ENCODE measurements around the gene TAF13. TPM values are rescaled to one million over a fixed set of nuclear protein-coding genes. Genes with fewer than 3 reads are reported as not detected.

Gene TAF13
- total RNA-seq, 1 donor from 2014 or later = 143 TPM

GRCh38 chr1:109111386-109112055 is 35.7 kb upstream of the TAF13 start:
- Mint-ChIP-seq H3K4me1 (ENCODE audit: low read depth, unreplicated experiment) (no peaks in the 10 kb centered on the region), H3K27me3 (ENCODE audit: low read depth, unreplicated experiment) (peaks cover 57% of the 10 kb centered on the region), H3K36me3 (ENCODE audit: low read depth, unreplicated experiment) (peaks cover 2% of the 10 kb centered on the region), H3K9me3 (ENCODE audit: unreplicated experiment) (peaks cover 1% of the 10 kb centered on the region), H3K4me3 (ENCODE audit: unreplicated experiment) (no peak overlapping the region), H3K27ac (ENCODE audit: unreplicated experiment) (no peak overlapping the region)
- no peaks in the 10 kb centered on the region for H3K36me3 ChIP-seq (ENCODE audit: insufficient read depth, low read length)
- no peaks in the 10 kb centered on the region for H4K20me1 ChIP-seq (ENCODE audit: insufficient read depth, low read length)
- H3K4me2 ChIP-seq (ENCODE audit: low read length) = no peak overlapping the region
- H2AFZ ChIP-seq (ENCODE audit: low read depth, low read length) = no peak overlapping the region
- TF ChIP-seq EZH2 (IDR thresholded peaks at IDR 0.05; ENCODE audit: insufficient read depth, low read length) = no peak
- no peak for TF ChIP-seq CTCF (IDR thresholded peaks at IDR 0.05; ENCODE audit: insufficient read depth, low read depth, low read length)
- H3K79me2 ChIP-seq (ENCODE audit: insufficient read depth, low read length) = no peaks in the 10 kb centered on the region
- H3K27ac ChIP-seq (ENCODE audit: low read depth, low read length) = no peak overlapping the region
- no peak overlapping the region for H3K9ac ChIP-seq (ENCODE audit: low read length)
- H3K4me3 ChIP-seq (ENCODE audit: insufficient read depth, low read depth, low read length) = no peak overlapping the region
- peaks cover 29% of the 10 kb centered on the region for H3K27me3 ChIP-seq (ENCODE audit: insufficient read depth, low read length)
- FAIRE-seq (no peak), DNase-seq (ENCODE audit: low read depth) (no peak)
- H3K9me3 ChIP-seq (ENCODE audit: insufficient read depth, low read depth, low read length) = no peaks in the 10 kb centered on the region
- H3K4me1 ChIP-seq (ENCODE audit: insufficient read depth, low read length) = peaks cover 11% of the 10 kb centered on the region

GRCh38 chr1:109109906-109110305 is 34.1 kb upstream of the TAF13 start:
- H4K20me1 ChIP-seq (ENCODE audit: insufficient read depth, low read length) = no peaks in the 10 kb centered on the region
- no peaks in the 10 kb centered on the region for H3K36me3 ChIP-seq (ENCODE audit: insufficient read depth, low read length)
- H3K4me2 ChIP-seq (ENCODE audit: low read length) = no peak overlapping the region
- Mint-ChIP-seq H3K4me1 (ENCODE audit: low read depth, unreplicated experiment) (no peaks in the 10 kb centered on the region), H3K27ac (ENCODE audit: unreplicated experiment) (no peak overlapping the region), H3K27me3 (ENCODE audit: low read depth, unreplicated experiment) (peaks cover 45% of the 10 kb centered on the region), H3K9me3 (ENCODE audit: unreplicated experiment) (peaks cover 1% of the 10 kb centered on the region), H3K36me3 (ENCODE audit: low read depth, unreplicated experiment) (peaks cover 2% of the 10 kb centered on the region), H3K4me3 (ENCODE audit: unreplicated experiment) (no peak overlapping the region)
- FAIRE-seq (no peak), DNase-seq (ENCODE audit: low read depth) (no peak)
- H3K4me3 ChIP-seq (ENCODE audit: insufficient read depth, low read depth, low read length) = no peak overlapping the region
- no peaks in the 10 kb centered on the region for H3K9me3 ChIP-seq (ENCODE audit: insufficient read depth, low read depth, low read length)
- peaks cover 11% of the 10 kb centered on the region for H3K4me1 ChIP-seq (ENCODE audit: insufficient read depth, low read length)
- no peaks in the 10 kb centered on the region for H3K79me2 ChIP-seq (ENCODE audit: insufficient read depth, low read length)
- peaks cover 28% of the 10 kb centered on the region for H3K27me3 ChIP-seq (ENCODE audit: insufficient read depth, low read length)
- H3K27ac ChIP-seq (ENCODE audit: low read depth, low read length) = no peak overlapping the region
- H2AFZ ChIP-seq (ENCODE audit: low read depth, low read length) = no peak overlapping the region
- no peak overlapping the region for H3K9ac ChIP-seq (ENCODE audit: low read length)
- no peak for TF ChIP-seq CTCF (IDR thresholded peaks at IDR 0.05; ENCODE audit: insufficient read depth, low read depth, low read length)
- no peak for TF ChIP-seq EZH2 (IDR thresholded peaks at IDR 0.05; ENCODE audit: insufficient read depth, low read length)

- H3K4me1 Mint-ChIP-seq (ENCODE audit: low read depth, unreplicated experiment) = no peaks in the 10 kb centered on the region
- Histone ChIP-seq H3K79me2 (ENCODE audit: insufficient read depth, low read length) (no peaks in the 10 kb centered on the region), H4K20me1 (ENCODE audit: insufficient read depth, low read length) (peaks cover 6% of the 10 kb centered on the region), H3K36me3 (ENCODE audit: insufficient read depth, low read length) (peaks cover 3% of the 10 kb centered on the region), H3K27ac (ENCODE audit: low read depth, low read length) (no peak overlapping the region), H2AFZ (ENCODE audit: low read depth, low read length) (no peak overlapping the region), H3K4me2 (ENCODE audit: low read length) (no peak overlapping the region), H3K27me3 (ENCODE audit: insufficient read depth, low read length) (peaks cover 11% of the 10 kb centered on the region), H3K9me3 (ENCODE audit: insufficient read depth, low read depth, low read length) (no peaks in the 10 kb centered on the region), H3K4me3 (ENCODE audit: insufficient read depth, low read depth, low read length) (no peak overlapping the region), H3K4me1 (ENCODE audit: insufficient read depth, low read length) (peaks cover 4% of the 10 kb centered on the region), H3K9ac (ENCODE audit: low read length) (no peak overlapping the region)
- no peak overlapping the region for H3K4me3 Mint-ChIP-seq (ENCODE audit: unreplicated experiment)
- TF ChIP-seq CTCF (IDR thresholded peaks at IDR 0.05; ENCODE audit: insufficient read depth, low read depth, low read length) = no peak
- TF ChIP-seq EZH2 (IDR thresholded peaks at IDR 0.05; ENCODE audit: insufficient read depth, low read length) = no peak
- FAIRE-seq (no peak), DNase-seq (ENCODE audit: low read depth) (no peak)
- peaks cover 1% of the 10 kb centered on the region for H3K9me3 Mint-ChIP-seq (ENCODE audit: unreplicated experiment)
- peaks cover 4% of the 10 kb centered on the region for H3K36me3 Mint-ChIP-seq (ENCODE audit: low read depth, unreplicated experiment)
- no peak overlapping the region for H3K27ac Mint-ChIP-seq (ENCODE audit: unreplicated experiment)
- peaks cover 26% of the 10 kb centered on the region for H3K27me3 Mint-ChIP-seq (ENCODE audit: low read depth, unreplicated experiment)
Measured at GRCh38 chr1:109107785-109108184, 32.0 kb upstream of the TAF13 start.
